IMR-90 (cell line): ENCODE data around the gene BTBD3. TPM values are rescaled to one million over a fixed set of nuclear protein-coding genes. Genes with fewer than 3 reads are reported as not detected.

Experiments
- ATAC-seq: fragments of 200-7000 bp; cut with Tn5 transposase; 2 replicates; pipeline ENCODE4 v1.9.1; 2020; ENCODE audit warnings: low read depth, mild to moderate bottlenecking, moderate library complexity
- BruUV-seq: library from RNA; stranded (reverse); fragments of 400-500 nt; replicated peaks from 2 replicates; lab custom pipeline; 2021; lab: Mats Ljungman, UMichigan
- CTCF ChIA-PET: fragments of 300-600 bp; formaldehyde crosslinking; extraction: SDS; loops from one replicate; lab custom pipeline; 2021; ENCODE audit warnings: antibody characterized with exemption; lab: Yijun Ruan, JAX
- POLR2A ChIA-PET: fragments of 300-600 bp; sonication (Branson Sonifier 250); formaldehyde crosslinking; loops from one replicate; lab custom pipeline; 2022; ENCODE audit warnings: antibody characterized with exemption; ENCODE audit not compliant: unreplicated experiment; lab: Charles Lee
- DNase-seq: peaks from one replicate; pipeline ENCODE4 v3.0.0; 2013
- H2AFZ ChIP-seq: replicated peaks from 2 replicates; pipeline ENCODE3; 2013; ENCODE audit warnings: low read length, mild to moderate bottlenecking; ENCODE audit not compliant: poor library complexity
- H2AK5ac ChIP-seq: 2 replicates; pipeline ENCODE4 v1.6.1; 2013; ENCODE audit warnings: low read depth, low read length, inconsistent platforms
- H2AK9ac ChIP-seq: replicated peaks from 2 replicates; pipeline ENCODE3; 2013; ENCODE audit warnings: mild to moderate bottlenecking, low read depth, low read length, moderate library complexity; ENCODE audit not compliant: poor library complexity
- H2BK120ac ChIP-seq: 2 replicates; pipeline ENCODE4 v1.6.1; 2013; ENCODE audit warnings: low read depth, low read length, inconsistent platforms
- H2BK15ac ChIP-seq: 3 replicates; pipeline ENCODE4 v1.6.1; 2013; ENCODE audit warnings: low read depth, low read length, inconsistent platforms
- H2BK20ac ChIP-seq: 2 replicates; pipeline ENCODE4 v1.6.1; 2013; ENCODE audit warnings: low read depth, mild to moderate bottlenecking, inconsistent platforms, low read length, moderate library complexity
- H2BK5ac ChIP-seq: 2 replicates; pipeline ENCODE4 v1.6.1; 2013; ENCODE audit warnings: mild to moderate bottlenecking, low read depth, low read length, inconsistent platforms; ENCODE audit not compliant: poor library complexity, severe bottlenecking
- H3K14ac ChIP-seq: replicated peaks from 2 replicates; pipeline ENCODE4 v1.6.1; 2013; ENCODE audit warnings: low read depth, low read length, inconsistent platforms
- H3K18ac ChIP-seq: 2 replicates; pipeline ENCODE4 v1.6.1; 2013; ENCODE audit warnings: low read depth, low read length, control low read depth
- H3K23ac ChIP-seq: 2 replicates; pipeline ENCODE4 v1.6.1; 2013; ENCODE audit warnings: low read depth, low read length, inconsistent platforms
- H3K27ac ChIP-seq: 2 replicates; pipeline ENCODE4 v1.5.1; 2013; ENCODE audit warnings: mild to moderate bottlenecking, control low read depth, low read length; ENCODE audit not compliant: insufficient read depth
- H3K27me3 ChIP-seq: 2 replicates; pipeline ENCODE4 v1.6.1; 2013; ENCODE audit warnings: low read length; ENCODE audit not compliant: control insufficient read depth, insufficient read depth
- H3K36me3 ChIP-seq: 2 replicates; pipeline ENCODE4 v1.6.1; 2013; ENCODE audit warnings: low read length, mixed read lengths; ENCODE audit not compliant: control insufficient read depth, insufficient read depth
- H3K4ac ChIP-seq: 2 replicates; pipeline ENCODE4 v1.6.1; 2013; ENCODE audit warnings: low read depth, low read length, inconsistent platforms
- H3K4me1 ChIP-seq: 2 replicates; pipeline ENCODE4 v1.6.1; 2013; ENCODE audit warnings: low read length, mixed read lengths; ENCODE audit not compliant: control insufficient read depth, insufficient read depth
- H3K4me2 ChIP-seq: 2 replicates; pipeline ENCODE4 v1.6.1; 2013; ENCODE audit warnings: low read depth, mild to moderate bottlenecking, control low read depth, low read length, moderate library complexity
- H3K4me3 ChIP-seq: 2 replicates; pipeline ENCODE4 v1.5.1; 2013; ENCODE audit warnings: low read depth, mild to moderate bottlenecking, control low read depth, low read length, moderate library complexity; ENCODE audit not compliant: insufficient read depth
- H3K56ac ChIP-seq: 2 replicates; pipeline ENCODE4 v1.6.1; 2013; ENCODE audit warnings: low read length, inconsistent platforms; ENCODE audit not compliant: insufficient read depth; ENCODE audit errors: extremely low read depth
- H3K79me1 ChIP-seq, 2 experiments: 2 replicates each; pipeline ENCODE4 v1.6.1; 2013; ENCODE audit warnings: low read length in 2 of 2, inconsistent platforms in 1 of 2, low read depth in 1 of 2
- H3K9ac ChIP-seq: 2 replicates; pipeline ENCODE4 v1.6.1; 2013; ENCODE audit warnings: low read depth, low read length, control low read depth
- H3K9me1 ChIP-seq: 2 replicates; pipeline ENCODE4 v1.6.1; 2013; ENCODE audit warnings: low read length, inconsistent platforms; ENCODE audit not compliant: insufficient read depth
- H3K9me3 ChIP-seq: 2 replicates; pipeline ENCODE4 v1.6.1; 2013; ENCODE audit warnings: low read length; ENCODE audit not compliant: control insufficient read depth, insufficient read depth
- H4K20me1 ChIP-seq: 2 replicates; pipeline ENCODE4 v1.6.1; 2013; ENCODE audit warnings: low read length, inconsistent platforms; ENCODE audit not compliant: insufficient read depth
- H4K5ac ChIP-seq: 2 replicates; pipeline ENCODE4 v1.6.1; 2013; ENCODE audit warnings: mild to moderate bottlenecking, low read depth, low read length, control low read depth
- H4K8ac ChIP-seq, 2 experiments: 2 replicates each; pipeline ENCODE4 v1.6.1; 2013; ENCODE audit warnings: low read depth in 2 of 2, low read length in 2 of 2, control low read depth in 1 of 2, inconsistent platforms in 1 of 2
- H4K91ac ChIP-seq: 2 replicates; pipeline ENCODE4 v1.6.1; 2013; ENCODE audit warnings: low read depth, low read length, inconsistent platforms; ENCODE audit not compliant: insufficient read depth
- BHLHE40 ChIP-seq: fragments of 150-350 bp; IDR thresholded peaks from 2 replicates; pipeline ENCODE4 v1.6.1; 2016; ENCODE audit warnings: mild to moderate bottlenecking, low read depth, low read length
- ELK1 ChIP-seq: fragments of 150-350 bp; IDR thresholded peaks from 2 replicates; pipeline ENCODE4 v1.6.1; 2016; ENCODE audit warnings: low read depth, mild to moderate bottlenecking, low read length, moderate library complexity, borderline replicate concordance
- FOS ChIP-seq: fragments of 150-350 bp; IDR thresholded peaks from 2 replicates; pipeline ENCODE4 v1.6.1; 2016; ENCODE audit warnings: low read depth, low read length
- MAZ ChIP-seq: IDR thresholded peaks from 2 replicates; pipeline ENCODE4 v1.6.1; 2012; ENCODE audit warnings: low read depth, mild to moderate bottlenecking, low read length, improper control_type of control experiment, moderate library complexity, borderline replicate concordance
- MXI1 ChIP-seq: IDR thresholded peaks from 2 replicates; pipeline ENCODE4 v1.6.1; 2012; ENCODE audit warnings: low read depth, mild to moderate bottlenecking, low read length, moderate library complexity, borderline replicate concordance
- POLR2A ChIP-seq: IDR thresholded peaks from 2 replicates; pipeline ENCODE4 v1.6.1; 2012; ENCODE audit warnings: mild to moderate bottlenecking, low read depth, low read length
- SMC3 ChIP-seq: fragments of 150-350 bp; IDR thresholded peaks from 2 replicates; pipeline ENCODE4 v1.6.1; 2016; ENCODE audit warnings: low read depth, mild to moderate bottlenecking, antibody characterized with exemption, low read length, moderate library complexity
- WGBS, 2 experiments: methylation state at CpG; one replicate each; pipeline versions ENCODE4 v1.1.5 to v1.1.7; 2013; ENCODE audit warnings: missing lambda C conversion rate in 2 of 2; ENCODE audit not compliant: insufficient read length in 1 of 2; ENCODE audit errors: extremely low coverage in 2 of 2; 5-methylcytosine and 5-hydroxymethylcytosine counted together
- dilution Hi-C: fragments of 300-500 bp; cut with HindIII; formaldehyde crosslinking; loops from one replicate; pipeline ENCODE4 v1.14.3; 2018; ENCODE audit warnings: low sequenced_read_pairs; ENCODE audit not compliant: unreplicated experiment
- in situ Hi-C: fragments of 300-500 bp; cut with MboI; formaldehyde crosslinking; loops from 3 replicates; pipeline ENCODE4 v1.14.3; 2019; ENCODE audit warnings: low sequenced_read_pairs, inconsistent platforms, mixed read lengths
- intact Hi-C: fragments of 100-400 bp; cut with micrococcal nuclease; formaldehyde crosslinking; loops from 2 replicates; pipeline ENCODE4 v1.10.0; 2022
- polyA plus RNA-seq, 3 experiments: library from polyadenylated mRNA; depleted of rRNA; stranded (reverse); fragments of >200 nt; gene quantifications; 2 replicates each; pipeline ENCODE4 v1.2.3, GENCODE V29; 2012; ENCODE audit warnings: low replicate concordance in 1 of 3
- total RNA-seq: library from RNA; depleted of rRNA; stranded (reverse); fragments of >200 nt; gene quantifications from 2 replicates; pipeline ENCODE4 v1.2.3, GENCODE V29; 2012
- TF ChIP-seq, protein P1 (sequence below): fragments of 150-350 bp; IDR thresholded peaks from 2 replicates; pipeline ENCODE4 v1.6.1; 2017; ENCODE audit warnings: mild to moderate bottlenecking, antibody characterized with exemption, low read length, low read depth

BTBD3 gene
- total and polyA plus RNA-seq, 2 of the 4 experiments (the other 2 are of a cell fraction): 22.7 to 44.6 TPM

GRCh38 chr20:11894062-11894461, 23.6 kb upstream of the BTBD3 start:
- no TSS peak for BruUV-seq
- intact Hi-C loops (loop anchor here (5.0 to 10.0 kb wide), 2 partner anchors 42 to 119 kb away; no protein-coding TSS in a partner anchor), dilution Hi-C loops (no loop called here), in situ Hi-C loops (loop anchor here (10.0 kb wide), 1 partner anchor 79 kb away; no protein-coding TSS in a partner anchor)
- H3K4me3 ChIP-seq: no peak overlapping the region
- no peak overlapping the region for H2BK5ac ChIP-seq
- H4K8ac ChIP-seq: peak overlapping the region in 1 of 2 experiments; percentile 35; a peak in 1 of 4 replicates
- no peak overlapping the region for H3K27ac ChIP-seq
- ChIA-PET POLR2A (no interaction called here), CTCF (no interaction called here)
- no peak overlapping the region for H4K5ac ChIP-seq
- no peak for DNase-seq
- 0 out of 2 replicates have a peak overlapping the region, but pooled peaks have one; percentile 38 for H3K23ac ChIP-seq
- peaks cover 8% of the 10 kb centered on the region; the same call in 1 of the 2 replicates for H4K20me1 ChIP-seq
- H3K4me1 ChIP-seq: peaks cover 6% of the 10 kb centered on the region; the same call in 1 of the 2 replicates
- no peak overlapping the region for H2AK9ac ChIP-seq
- WGBS, 2 experiments: 100% methylated on average over 1 of the region's 6 CpGs; no CpG with 5 or more reads in 1 of the 2 experiments
- no peak overlapping the region for H3K18ac ChIP-seq
- TF ChIP-seq ELK1 (no peak), SMC3 (no peak), FOS (no peak), BHLHE40 (no peak), POLR2A (no peak), MAZ (no peak), MXI1 (no peak)
- TF ChIP-seq, protein P1, sequence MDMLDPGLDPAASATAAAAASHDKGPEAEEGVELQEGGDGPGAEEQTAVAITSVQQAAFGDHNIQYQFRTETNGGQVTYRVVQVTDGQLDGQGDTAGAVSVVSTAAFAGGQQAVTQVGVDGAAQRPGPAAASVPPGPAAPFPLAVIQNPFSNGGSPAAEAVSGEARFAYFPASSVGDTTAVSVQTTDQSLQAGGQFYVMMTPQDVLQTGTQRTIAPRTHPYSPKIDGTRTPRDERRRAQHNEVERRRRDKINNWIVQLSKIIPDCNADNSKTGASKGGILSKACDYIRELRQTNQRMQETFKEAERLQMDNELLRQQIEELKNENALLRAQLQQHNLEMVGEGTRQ: no peak
- H3K9me1 ChIP-seq: peaks cover 9% of the 10 kb centered on the region
- no peak overlapping the region for H2BK15ac ChIP-seq
- H3K56ac ChIP-seq: no peak overlapping the region
- H3K27me3 ChIP-seq: no peaks in the 10 kb centered on the region
- H3K14ac ChIP-seq: peak overlapping the region; percentile 51
- H2AK5ac ChIP-seq: peak overlapping the region; percentile 73; the same call in 1 of the 2 replicates
- H3K79me1 ChIP-seq: peaks cover 18 to 54% of the 10 kb centered on the region in 2 experiments
- H3K4me2 ChIP-seq: no peak overlapping the region
- ATAC-seq: no peak
- no peaks in the 10 kb centered on the region for H3K36me3 ChIP-seq
- no peak overlapping the region for H2BK20ac ChIP-seq
- H3K9ac ChIP-seq: no peak overlapping the region
- no peak overlapping the region for H2AFZ ChIP-seq
- H4K91ac ChIP-seq: no peak overlapping the region
- H3K4ac ChIP-seq: peak overlapping the region; percentile 44; the same call in 1 of the 2 replicates
- no peaks in the 10 kb centered on the region for H3K9me3 ChIP-seq
- H2BK120ac ChIP-seq: 0 out of 2 replicates have a peak overlapping the region, but pooled peaks have one; percentile 13
